Ovary (tissue), 3 donors: Measurements from ENCODE around the gene ZSCAN9.

Source experiments
- CTCF ChIP-seq, 3 donors: fragments of 450-650 bp in 2 of 3; fragments of 200-600 bp in 1 of 3; IDR thresholded peaks; one replicate each; pipeline versions ENCODE4 v1.5.1 to v1.8.0; 2016 to 2022; ENCODE audit warnings: antibody characterized with exemption in 3 of 3, mild to moderate bottlenecking in 1 of 3
- EP300 ChIP-seq: sonication (generic); formaldehyde crosslinking; IDR thresholded peaks from one replicate; pipeline ENCODE4 v1.6.1; 2017; ENCODE audit warnings: antibody characterized with exemption
- POLR2A ChIP-seq: fragments of 450-650 bp; IDR thresholded peaks from one replicate; pipeline ENCODE4 v1.6.1; 2017; ENCODE audit warnings: antibody characterized with exemption, mild to moderate bottlenecking, moderate library complexity
- donor health status: DM: no; HTN: no; CAD: no.

- TF ChIP-seq CTCF (IDR thresholded peaks at IDR 0.05) (no peak), POLR2A (no peak), EP300 (no peak)
Observed at GRCh38 chr6:28251661-28252008, 26.6 kb downstream of the ZSCAN9 start.
